ENCODE data around the gene ZBTB46. TPM values are rescaled to one million over a fixed set of nuclear protein-coding genes. Genes with fewer than 3 reads are reported as not detected.
A peak's percentile ranks its signal among the peaks of the same experiment; 100 is the strongest.

ZBTB46 gene
- total RNA-seq, 1 donor from 2014 or later, result 20.5 TPM

- peaks cover 5% of the 10 kb centered on the region for H3K36me3 Mint-ChIP-seq (ENCODE audit: unreplicated experiment)
- TF ChIP-seq, protein P1, sequence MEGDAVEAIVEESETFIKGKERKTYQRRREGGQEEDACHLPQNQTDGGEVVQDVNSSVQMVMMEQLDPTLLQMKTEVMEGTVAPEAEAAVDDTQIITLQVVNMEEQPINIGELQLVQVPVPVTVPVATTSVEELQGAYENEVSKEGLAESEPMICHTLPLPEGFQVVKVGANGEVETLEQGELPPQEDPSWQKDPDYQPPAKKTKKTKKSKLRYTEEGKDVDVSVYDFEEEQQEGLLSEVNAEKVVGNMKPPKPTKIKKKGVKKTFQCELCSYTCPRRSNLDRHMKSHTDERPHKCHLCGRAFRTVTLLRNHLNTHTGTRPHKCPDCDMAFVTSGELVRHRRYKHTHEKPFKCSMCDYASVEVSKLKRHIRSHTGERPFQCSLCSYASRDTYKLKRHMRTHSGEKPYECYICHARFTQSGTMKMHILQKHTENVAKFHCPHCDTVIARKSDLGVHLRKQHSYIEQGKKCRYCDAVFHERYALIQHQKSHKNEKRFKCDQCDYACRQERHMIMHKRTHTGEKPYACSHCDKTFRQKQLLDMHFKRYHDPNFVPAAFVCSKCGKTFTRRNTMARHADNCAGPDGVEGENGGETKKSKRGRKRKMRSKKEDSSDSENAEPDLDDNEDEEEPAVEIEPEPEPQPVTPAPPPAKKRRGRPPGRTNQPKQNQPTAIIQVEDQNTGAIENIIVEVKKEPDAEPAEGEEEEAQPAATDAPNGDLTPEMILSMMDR (IDR thresholded peaks at IDR 0.05), result no peak
- H3K27me3 Mint-ChIP-seq (ENCODE audit: unreplicated experiment), result no peaks in the 10 kb centered on the region
- H3K27ac Mint-ChIP-seq (ENCODE audit: unreplicated experiment), result peak overlapping the region; percentile 82
- no peaks in the 10 kb centered on the region for H3K9me3 Mint-ChIP-seq (ENCODE audit: unreplicated experiment)
- peaks cover 28% of the 10 kb centered on the region for H3K4me1 Mint-ChIP-seq (ENCODE audit: unreplicated experiment)
- no peak overlapping the region for H3K4me3 Mint-ChIP-seq (ENCODE audit: unreplicated experiment)
- DNase-seq (ENCODE audit: extremely low spot score, unreplicated experiment), result no peak
These were observed 130.6 kb downstream of the ZBTB46 start for GRCh38 chr20:63700199-63701050.

DNA sequence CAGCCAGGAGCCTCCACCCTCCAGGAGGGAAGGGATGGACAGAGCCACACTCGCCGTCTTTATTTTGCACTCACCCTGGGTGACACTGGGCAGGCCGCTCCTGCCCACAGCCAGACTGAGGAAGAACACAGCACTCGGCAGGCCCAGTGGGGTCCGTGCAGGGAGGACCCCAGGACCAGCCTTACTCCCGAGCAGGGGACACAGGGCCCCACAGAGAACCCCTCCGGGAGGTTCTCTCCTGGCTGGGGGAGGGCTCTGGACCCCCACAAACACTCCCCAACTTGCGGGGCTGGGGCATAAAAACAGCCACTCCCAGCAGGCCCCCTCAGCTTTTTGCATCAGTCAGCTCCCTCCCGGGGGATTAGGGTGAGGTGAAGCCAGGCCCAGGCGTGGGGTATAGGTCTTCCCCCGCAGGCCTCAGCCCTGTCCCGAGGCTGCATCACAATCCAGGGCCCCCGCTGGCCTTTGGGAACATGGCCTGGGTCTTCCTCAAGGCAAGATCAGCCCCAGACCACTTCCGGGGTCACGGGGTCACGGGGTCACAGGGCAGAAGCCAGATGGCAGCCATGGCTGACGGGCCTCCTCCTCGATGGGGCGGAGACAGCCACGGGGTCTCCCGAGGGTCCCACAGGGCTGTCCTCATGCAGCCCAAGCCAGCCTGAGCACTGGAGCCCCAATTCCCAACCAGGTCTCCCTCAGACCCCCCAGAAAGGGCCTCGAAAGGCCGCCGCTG, 131.4 kb downstream of the ZBTB46 start:
- Mint-ChIP-seq H3K27ac (ENCODE audit: unreplicated experiment) (peak overlapping the region; percentile 82), H3K9me3 (ENCODE audit: unreplicated experiment) (no peaks in the 10 kb centered on the region), H3K36me3 (ENCODE audit: unreplicated experiment) (peaks cover under 1% of the 10 kb centered on the region), H3K4me1 (ENCODE audit: unreplicated experiment) (peaks cover 28% of the 10 kb centered on the region), H3K27me3 (ENCODE audit: unreplicated experiment) (no peaks in the 10 kb centered on the region), H3K4me3 (ENCODE audit: unreplicated experiment) (no peak overlapping the region)
- DNase-seq (ENCODE audit: extremely low spot score, unreplicated experiment), result no peak
- TF ChIP-seq, protein P1 (IDR thresholded peaks at IDR 0.05), result no peak

DNA sequence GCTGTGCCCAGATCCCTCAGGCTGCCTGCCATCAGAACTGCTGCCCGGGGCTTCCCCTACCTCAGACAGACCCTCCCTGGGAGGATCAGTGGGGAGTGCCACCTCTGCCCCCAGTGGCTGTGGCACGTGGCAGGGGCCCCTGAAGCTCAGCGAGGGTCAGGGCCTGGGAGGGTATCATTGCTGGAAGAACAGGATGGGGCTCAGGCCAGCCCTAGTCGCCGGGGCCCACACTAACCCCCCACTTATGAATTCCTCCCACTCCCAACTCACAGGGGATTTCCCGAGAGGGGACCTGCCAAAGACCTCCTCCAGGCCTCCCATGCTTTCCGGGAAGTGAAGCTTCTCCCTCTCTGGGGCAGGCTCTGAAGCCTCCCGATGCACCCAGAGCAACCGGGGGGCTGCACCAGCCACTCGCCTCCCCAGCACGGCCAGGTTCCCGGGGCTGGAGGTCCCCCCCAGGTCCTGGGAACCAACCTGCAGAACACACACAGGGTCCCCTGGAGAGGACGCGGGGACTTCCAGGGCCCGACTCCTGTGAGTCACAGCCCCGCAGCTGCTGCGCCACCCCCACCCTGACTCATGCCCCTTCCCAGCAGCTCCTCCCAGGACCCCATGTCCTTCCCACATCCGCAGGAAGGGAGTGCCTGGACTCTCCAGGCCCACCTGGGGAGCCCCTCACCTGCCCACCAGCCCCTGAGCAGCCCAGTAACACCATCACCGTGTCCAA, 132.2 kb downstream of the ZBTB46 start:
- Mint-ChIP-seq H3K36me3 (ENCODE audit: unreplicated experiment) (no peaks in the 10 kb centered on the region), H3K27ac (ENCODE audit: unreplicated experiment) (peak overlapping the region; percentile 82), H3K9me3 (ENCODE audit: unreplicated experiment) (no peaks in the 10 kb centered on the region), H3K4me1 (ENCODE audit: unreplicated experiment) (peaks cover 28% of the 10 kb centered on the region), H3K27me3 (ENCODE audit: unreplicated experiment) (no peaks in the 10 kb centered on the region), H3K4me3 (ENCODE audit: unreplicated experiment) (no peak overlapping the region)
- no peak for DNase-seq (ENCODE audit: extremely low spot score, unreplicated experiment)
- TF ChIP-seq, protein P1 (IDR thresholded peaks at IDR 0.05), result no peak

GRCh38 chr20:63697868-63698545, 133.1 kb downstream of the ZBTB46 start:
- no peaks in the 10 kb centered on the region for H3K27me3 Mint-ChIP-seq (ENCODE audit: unreplicated experiment)
- H3K4me3 Mint-ChIP-seq (ENCODE audit: unreplicated experiment), result no peak overlapping the region
- H3K4me1 Mint-ChIP-seq (ENCODE audit: unreplicated experiment), result peaks cover 28% of the 10 kb centered on the region
- no peaks in the 10 kb centered on the region for H3K36me3 Mint-ChIP-seq (ENCODE audit: unreplicated experiment)
- H3K27ac Mint-ChIP-seq (ENCODE audit: unreplicated experiment), result no peak overlapping the region
- DNase-seq (ENCODE audit: extremely low spot score, unreplicated experiment), result no peak
- TF ChIP-seq, protein P1 (IDR thresholded peaks at IDR 0.05), result no peak
- H3K9me3 Mint-ChIP-seq (ENCODE audit: unreplicated experiment), result no peaks in the 10 kb centered on the region
